ENCODE data around the gene TADA2B. TPM values are rescaled to one million over a fixed set of nuclear protein-coding genes. Genes with fewer than 3 reads are reported as not detected.

TADA2B gene
- total RNA-seq, 2 donors from 2014 or later, result 17.3 to 17.5 TPM

GRCh38 chr4:7061815-7062214 is 18.6 kb downstream of the TADA2B start:
- H3K27ac ChIP-seq (ENCODE audit: low read depth, low read length), result no peak overlapping the region
- Mint-ChIP-seq H3K27ac (no peak overlapping the region), H3K4me3 (no peak overlapping the region), H3K36me3 (ENCODE audit: low read depth) (peaks cover 45% of the 10 kb centered on the region), H3K9me3 (no peaks in the 10 kb centered on the region), H3K4me1 (peaks cover under 1% of the 10 kb centered on the region), H3K27me3 (ENCODE audit: insufficient read depth) (no peaks in the 10 kb centered on the region)
- TF ChIP-seq CTCF (conservative IDR thresholded peaks at IDR 0.05), result no peak
- no peaks in the 10 kb centered on the region for H3K9me3 ChIP-seq (ENCODE audit: control insufficient read depth, low read length)
- WGBS, 2 experiments (ENCODE audit: insufficient coverage in 1 of 2, insufficient read length in 1 of 2), result 95 to 100% methylated on average over 2 to 6 of the region's 6 CpGs
- DNase-seq, result no peak
- H3K27me3 ChIP-seq (ENCODE audit: control insufficient read depth, insufficient read depth, low read length, poor library complexity, severe bottlenecking), result no peaks in the 10 kb centered on the region
- H3K9ac ChIP-seq (ENCODE audit: extremely low read depth, low read length, poor library complexity, severe bottlenecking), result no peak overlapping the region
- H3K4me3 ChIP-seq (ENCODE audit: low read length), result no peak overlapping the region
- no peaks in the 10 kb centered on the region for H3K4me1 ChIP-seq (ENCODE audit: control insufficient read depth, insufficient read depth, low read length)
- H3K36me3 ChIP-seq (ENCODE audit: control insufficient read depth, insufficient read depth, low read length), result peaks cover 72% of the 10 kb centered on the region

GRCh38 chr4:7062816-7063215 is 19.6 kb downstream of the TADA2B start:
- H3K9me3 ChIP-seq (ENCODE audit: control insufficient read depth, low read length), result no peaks in the 10 kb centered on the region
- TF ChIP-seq CTCF (conservative IDR thresholded peaks at IDR 0.05), result no peak
- no peak overlapping the region for H3K27ac Mint-ChIP-seq
- H3K4me3 ChIP-seq (ENCODE audit: low read length), result no peak overlapping the region
- whole genome bisulfite sequencing, 2 experiments (ENCODE audit: insufficient coverage in 1 of 2, insufficient read length in 1 of 2), result 93 to 94% methylated on average over 3 to 4 of the region's 4 CpGs
- no peak overlapping the region for H3K9ac ChIP-seq (ENCODE audit: extremely low read depth, low read length, poor library complexity, severe bottlenecking)
- no peaks in the 10 kb centered on the region for H3K27me3 Mint-ChIP-seq (ENCODE audit: insufficient read depth)
- H3K4me1 Mint-ChIP-seq, result peaks cover 5% of the 10 kb centered on the region
- DNase-seq, result no peak
- no peaks in the 10 kb centered on the region for H3K9me3 Mint-ChIP-seq
- H3K36me3 Mint-ChIP-seq (ENCODE audit: low read depth), result peaks cover 42% of the 10 kb centered on the region
- no peaks in the 10 kb centered on the region for H3K4me1 ChIP-seq (ENCODE audit: control insufficient read depth, insufficient read depth, low read length)
- H3K4me3 Mint-ChIP-seq, result no peak overlapping the region
- H3K27me3 ChIP-seq (ENCODE audit: control insufficient read depth, insufficient read depth, low read length, poor library complexity, severe bottlenecking), result no peaks in the 10 kb centered on the region
- no peak overlapping the region for H3K27ac ChIP-seq (ENCODE audit: low read depth, low read length)
- H3K36me3 ChIP-seq (ENCODE audit: control insufficient read depth, insufficient read depth, low read length), result peaks cover 67% of the 10 kb centered on the region

- Histone ChIP-seq H3K36me3 (ENCODE audit: control insufficient read depth, insufficient read depth, low read length) (peaks cover 65% of the 10 kb centered on the region), H3K27ac (ENCODE audit: low read depth, low read length) (no peak overlapping the region), H3K9ac (ENCODE audit: extremely low read depth, low read length, poor library complexity, severe bottlenecking) (no peak overlapping the region), H3K4me1 (ENCODE audit: control insufficient read depth, insufficient read depth, low read length) (no peaks in the 10 kb centered on the region), H3K27me3 (ENCODE audit: control insufficient read depth, insufficient read depth, low read length, poor library complexity, severe bottlenecking) (no peaks in the 10 kb centered on the region), H3K9me3 (ENCODE audit: control insufficient read depth, low read length) (no peaks in the 10 kb centered on the region), H3K4me3 (ENCODE audit: low read length) (no peak overlapping the region)
- DNase-seq, result no peak
- 92 to 97% methylated on average over 3 to 4 of the region's 4 CpGs for WGBS, 2 experiments (ENCODE audit: insufficient coverage in 1 of 2, insufficient read length in 1 of 2)
- H3K4me1 Mint-ChIP-seq, result peaks cover 5% of the 10 kb centered on the region
- TF ChIP-seq CTCF (conservative IDR thresholded peaks at IDR 0.05), result no peak
- H3K27ac Mint-ChIP-seq, result no peak overlapping the region
- no peaks in the 10 kb centered on the region for H3K27me3 Mint-ChIP-seq (ENCODE audit: insufficient read depth)
- H3K36me3 Mint-ChIP-seq (ENCODE audit: low read depth), result peaks cover 41% of the 10 kb centered on the region
- H3K4me3 Mint-ChIP-seq, result no peak overlapping the region
- H3K9me3 Mint-ChIP-seq, result no peaks in the 10 kb centered on the region
Observed at GRCh38 chr4:7063362-7063761, 20.2 kb downstream of the TADA2B start.
